DND-41 (cell line): ENCODE data around the gene LIPG.

Experiments
- CTCF ChIP-seq: IDR thresholded peaks from 2 replicates; pipeline ENCODE4 v1.5.1; 2012; ENCODE audit warnings: borderline replicate concordance, low read length, moderate library complexity, mild to moderate bottlenecking; ENCODE audit not compliant: poor library complexity, severe bottlenecking; ENCODE audit errors: extremely low read depth
- EZH2 ChIP-seq: IDR thresholded peaks from 3 replicates; pipeline ENCODE4 v1.6.1; 2012; ENCODE audit warnings: borderline replicate concordance, low read depth, mild to moderate bottlenecking, moderate library complexity, low read length, inconsistent platforms; ENCODE audit not compliant: severe bottlenecking

GRCh38 chr18:49525981-49526380 is 35.9 kb upstream of the LIPG start:
- TF ChIP-seq CTCF (no peak), EZH2 (no peak)
